ENCODE results near the gene CHRNA4.

The CHRNA4 gene

DNA sequence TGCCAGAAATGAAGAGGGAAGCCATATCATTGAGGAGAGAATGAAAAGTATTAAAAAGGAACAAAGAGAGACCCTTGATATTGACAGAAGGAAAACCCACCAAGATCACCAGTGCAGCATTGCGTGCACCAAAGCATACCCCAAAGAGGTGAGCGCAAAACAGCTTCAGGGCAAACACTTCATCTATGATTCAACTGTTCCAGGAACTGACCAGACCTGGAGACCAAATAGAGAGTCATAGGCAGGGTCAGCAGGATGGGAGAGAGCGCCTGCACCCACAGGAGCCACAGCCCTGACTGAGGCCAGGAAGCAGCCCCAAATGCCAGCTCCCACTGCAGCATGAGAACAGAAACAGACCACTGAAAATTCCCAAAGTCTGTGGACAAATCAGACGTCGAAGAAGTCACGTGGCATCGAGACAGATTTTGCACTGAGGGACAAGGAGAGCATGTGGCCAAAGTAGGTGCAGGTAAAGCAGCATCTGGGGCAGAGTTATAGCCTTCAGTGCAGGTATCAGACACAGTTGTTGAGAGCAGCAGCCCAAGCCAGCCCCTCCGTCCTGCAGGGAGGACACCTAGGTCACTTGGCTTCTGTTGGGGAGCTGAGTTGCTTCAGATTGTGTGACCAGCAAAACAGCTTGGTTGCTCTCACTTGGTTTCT lies 29.3 kb downstream of the CHRNA4 start:
- no peak for DNase-seq

DNA sequence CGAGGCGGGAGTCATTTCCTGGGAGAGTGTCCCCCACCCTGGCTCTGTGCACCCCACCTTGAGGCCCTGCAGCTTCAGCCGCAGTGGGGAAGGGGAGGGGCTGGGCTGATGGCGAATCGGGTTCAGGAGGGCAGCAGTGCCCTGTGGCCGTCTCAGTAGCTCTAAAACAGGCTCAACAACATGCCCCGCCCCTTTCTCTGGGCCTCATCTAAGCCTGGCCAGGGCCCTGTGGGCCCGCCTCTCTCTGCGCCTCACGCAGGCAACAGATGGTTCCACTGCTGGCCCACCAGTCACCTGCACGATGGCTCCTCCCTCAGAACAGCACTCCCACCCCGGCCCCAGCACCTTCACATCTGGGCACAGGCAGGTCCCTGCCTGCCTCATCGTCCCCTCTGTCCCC lies 30.2 kb downstream of the CHRNA4 start:
- DNase-seq, result no peak

DNA sequence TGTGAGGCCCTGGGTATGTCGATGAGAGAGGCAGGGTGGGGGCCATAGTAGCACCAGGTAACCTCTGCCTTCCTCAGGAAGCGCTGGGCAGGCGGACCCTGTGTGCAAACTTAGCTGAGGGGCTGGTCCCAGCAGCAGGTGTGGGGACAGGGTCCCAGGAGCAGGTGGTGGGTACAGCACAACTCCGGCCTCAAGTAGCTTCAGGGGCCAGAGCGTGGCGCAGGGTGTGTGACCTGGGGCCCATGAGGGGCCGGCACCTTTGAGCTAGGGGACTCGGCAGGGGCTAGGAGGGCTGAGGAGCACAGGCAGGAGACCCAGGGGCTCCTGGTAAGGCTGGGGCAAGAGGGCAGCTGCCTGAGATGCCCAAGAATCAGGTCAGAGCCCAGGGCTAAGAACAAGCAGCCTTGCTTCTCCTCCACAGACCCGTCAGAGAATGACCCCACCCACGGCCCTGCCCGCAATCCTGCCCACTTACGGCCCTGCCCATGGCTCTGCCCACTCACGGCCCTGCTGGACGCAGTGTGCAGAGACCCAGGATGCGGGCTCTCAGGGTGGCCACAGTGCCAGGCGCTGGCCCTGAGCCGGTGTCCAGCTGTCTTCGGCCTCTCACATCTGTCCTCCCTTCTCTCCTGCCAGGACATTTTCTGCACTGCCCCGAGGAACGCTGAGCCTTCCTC lies 30.9 kb downstream of the CHRNA4 start:
- DNase-seq, result no peak

DNA sequence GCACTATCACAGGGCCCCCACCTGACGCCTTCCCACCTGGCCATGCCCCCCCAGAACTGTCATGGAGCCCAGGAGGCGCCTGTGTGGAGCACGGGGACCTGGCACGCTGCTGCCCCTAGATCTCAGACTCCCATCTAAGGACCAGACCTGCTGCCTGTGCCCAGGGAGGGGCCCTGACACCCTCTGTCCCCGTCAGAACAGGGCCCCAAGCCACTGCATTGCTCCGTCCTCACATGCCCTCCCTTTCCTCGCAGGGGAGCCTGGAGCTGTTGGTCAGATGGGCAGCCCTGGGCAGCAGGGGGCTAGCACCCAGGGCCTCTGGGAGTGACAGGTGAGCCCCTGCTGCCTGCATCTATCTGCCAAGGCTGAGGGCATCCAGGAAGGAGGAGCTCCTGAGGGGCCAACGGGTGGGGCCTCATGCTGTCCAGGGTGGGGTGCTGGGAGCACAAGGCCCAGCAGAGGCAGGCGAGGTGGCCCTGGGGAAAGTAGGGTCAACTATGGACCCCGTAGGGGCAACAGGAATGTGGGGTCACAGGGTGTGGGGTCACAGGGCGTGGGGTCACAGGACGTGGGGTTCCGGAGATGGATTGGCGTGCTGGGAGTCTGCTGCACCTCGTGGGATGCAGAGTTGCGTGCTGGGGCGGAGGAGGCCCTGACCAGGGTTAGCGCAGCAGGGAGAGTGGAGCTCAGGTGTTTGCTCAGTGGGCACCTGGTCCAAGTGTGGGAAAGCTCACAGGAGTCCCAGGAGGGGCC lies 31.6 kb downstream of the CHRNA4 start:
- no peak for DNase-seq

DNA sequence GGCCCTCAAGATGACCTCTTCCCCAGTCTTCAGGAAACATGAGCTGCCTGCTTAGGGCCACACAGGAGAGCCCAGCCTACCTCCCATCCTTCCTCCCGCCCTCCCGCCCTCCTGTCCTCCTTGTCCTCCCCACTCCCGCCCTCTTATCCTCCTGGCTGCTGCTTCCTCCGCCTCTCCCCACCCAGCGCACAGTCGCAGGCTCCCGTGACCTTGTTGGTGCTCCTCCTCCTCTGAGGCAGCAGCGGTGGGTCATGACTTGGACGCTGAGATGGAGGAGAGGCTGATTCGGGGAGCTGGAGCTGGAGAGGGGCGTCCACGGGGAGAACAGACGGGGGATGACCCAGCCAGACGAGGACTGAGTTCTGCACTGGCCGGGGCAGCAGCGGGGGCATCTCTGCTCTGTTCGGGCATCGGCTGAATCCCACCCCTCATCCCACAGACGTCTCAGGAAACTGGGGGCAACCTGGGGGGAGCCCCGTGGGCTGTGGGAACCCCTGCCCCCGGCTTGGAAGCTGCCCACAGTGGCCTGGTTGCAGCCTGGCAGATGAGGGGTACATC lies 32.4 kb downstream of the CHRNA4 start:
- no peak for DNase-seq

DNA sequence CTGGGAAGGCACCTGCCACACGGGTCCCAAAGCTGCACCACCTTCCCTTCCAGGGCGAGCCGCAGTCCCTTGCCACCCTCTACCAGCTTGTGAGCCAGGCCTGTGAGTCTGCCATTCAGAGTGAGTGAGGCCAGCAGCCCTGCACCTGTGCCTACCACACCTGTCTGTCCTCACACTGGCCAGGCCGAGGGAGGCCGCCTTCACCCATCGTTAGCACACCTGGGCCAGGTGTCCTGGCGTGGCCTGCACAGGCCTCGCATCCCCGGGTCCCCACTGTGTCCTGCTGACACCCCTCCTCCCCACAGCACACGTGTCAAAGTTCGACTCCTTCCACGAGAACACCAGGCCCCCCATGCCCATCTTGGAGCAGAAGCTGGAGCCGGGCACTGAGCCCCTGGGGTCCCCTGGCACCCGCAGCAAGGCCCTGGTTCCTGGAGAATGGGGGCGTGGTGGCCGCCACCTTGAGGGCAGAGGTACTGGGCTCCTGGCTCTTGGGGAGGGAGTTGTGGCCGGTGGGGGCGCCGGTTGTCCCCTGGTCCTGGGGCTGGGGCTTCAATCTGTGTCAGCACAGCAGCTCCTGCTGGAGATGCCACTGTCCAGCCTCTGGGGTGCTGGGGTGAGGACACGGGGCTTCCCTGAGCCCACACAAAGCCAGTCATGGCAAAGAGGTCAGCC lies 33.0 kb downstream of the CHRNA4 start:
- DNase-seq, result no peak

DNA sequence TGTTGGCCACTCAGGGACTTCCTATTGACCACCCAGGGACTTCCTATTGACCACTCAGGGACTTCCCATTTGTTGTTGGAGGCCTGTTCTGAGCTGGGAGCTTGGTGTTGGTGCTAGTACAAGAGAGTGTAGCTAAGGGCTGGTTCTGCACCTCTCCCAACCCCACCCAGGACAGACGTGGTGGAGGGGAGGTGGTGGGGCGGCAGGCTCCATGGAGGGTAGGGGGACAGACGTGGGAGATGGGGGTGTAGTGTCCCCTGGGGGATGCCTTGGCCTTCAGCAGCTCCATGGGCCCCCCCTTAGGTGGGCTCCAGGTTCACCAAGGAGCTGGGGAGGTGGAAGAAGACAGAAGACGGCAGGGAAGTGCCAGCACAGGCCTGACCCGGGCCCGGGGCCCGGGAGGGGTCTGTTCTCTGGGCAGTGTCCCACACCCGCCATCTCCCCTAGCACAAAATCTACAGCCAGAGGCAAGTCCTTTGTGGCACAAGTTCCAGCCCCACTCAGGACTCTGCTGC lies 33.9 kb downstream of the CHRNA4 start:
- DNase-seq, result no peak

DNA sequence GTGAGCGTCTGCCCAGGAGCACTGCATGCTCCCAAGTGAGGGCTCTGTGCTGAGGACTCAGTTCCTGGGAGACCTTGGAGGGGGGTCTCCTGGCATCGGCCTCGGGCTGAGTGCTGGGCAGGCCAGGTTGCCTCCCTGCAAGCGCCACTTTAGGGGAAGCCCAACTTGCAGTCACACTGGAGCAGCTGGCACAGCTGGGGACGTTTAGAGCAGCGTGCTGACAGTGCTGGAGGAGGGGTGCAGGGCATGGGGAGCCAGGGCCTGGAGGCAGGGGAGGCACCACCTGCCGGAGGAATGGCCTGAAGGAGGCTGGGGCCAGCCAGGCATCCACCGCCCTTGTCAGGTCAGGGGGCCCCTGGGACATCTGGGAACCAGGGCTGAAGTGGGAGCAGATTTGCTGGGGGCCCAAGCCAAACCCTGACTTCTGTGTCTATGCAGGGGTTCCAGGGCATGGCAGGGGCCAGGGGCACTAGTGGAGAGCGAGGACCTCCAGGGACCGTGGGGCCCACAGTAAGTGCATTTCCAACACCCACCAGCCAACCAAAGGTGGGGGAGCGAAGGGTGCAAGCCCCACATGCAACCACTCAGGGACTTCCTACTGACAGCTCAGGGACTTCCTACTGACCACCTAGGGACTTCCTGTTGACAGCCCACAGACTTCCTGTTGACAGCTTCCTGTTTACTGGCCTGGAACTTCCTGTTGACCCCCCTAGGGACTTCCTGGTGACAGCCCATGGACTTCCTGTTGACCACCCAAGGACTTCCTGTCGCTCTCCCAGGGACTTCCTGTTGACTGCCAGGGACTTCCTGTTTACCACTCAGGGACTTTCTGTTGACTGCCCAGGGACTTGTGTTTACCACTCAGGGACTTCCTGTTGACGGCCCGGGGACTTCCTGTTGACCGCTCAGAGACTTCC lies 34.6 kb downstream of the CHRNA4 start:
- DNase-seq, result no peak

DNA sequence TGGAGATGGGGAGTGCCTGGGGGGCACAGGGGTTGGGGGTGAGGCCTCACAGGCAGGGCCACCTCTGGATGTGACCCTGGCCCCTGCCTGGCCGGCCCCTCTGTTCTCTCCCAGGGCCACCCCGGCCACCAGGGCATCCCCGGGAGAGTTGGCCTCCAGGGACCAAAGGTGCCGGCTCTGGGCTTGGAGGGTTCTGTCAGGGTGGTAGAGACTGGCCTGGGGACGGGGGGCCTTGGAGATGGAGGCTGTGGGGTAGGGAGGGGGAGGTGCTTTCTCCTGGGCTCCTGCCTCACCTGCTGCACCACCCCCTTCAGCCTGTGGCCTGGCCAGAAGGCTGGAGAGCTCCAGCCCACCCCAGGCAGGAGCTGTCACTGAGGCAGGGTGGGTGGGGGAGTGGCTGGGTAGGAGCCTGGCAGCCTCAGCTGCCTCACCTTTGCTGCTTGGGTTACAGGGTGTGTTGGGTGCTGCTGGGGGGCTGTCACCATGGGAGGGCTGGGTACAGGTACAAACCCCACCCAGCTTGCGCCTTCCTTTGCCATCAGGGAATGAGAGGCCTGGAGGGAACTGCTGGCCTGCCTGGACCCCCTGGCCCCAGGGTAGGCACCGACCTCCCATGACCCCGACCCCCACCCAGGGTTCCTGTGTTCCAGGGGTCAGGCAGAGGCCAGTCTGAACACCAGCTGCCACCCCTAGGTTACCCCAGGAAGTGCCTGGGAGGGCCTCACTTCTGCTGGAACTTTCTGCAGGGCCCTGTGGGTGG lies 35.4 kb downstream of the CHRNA4 start:
- no peak for DNase-seq

DNA sequence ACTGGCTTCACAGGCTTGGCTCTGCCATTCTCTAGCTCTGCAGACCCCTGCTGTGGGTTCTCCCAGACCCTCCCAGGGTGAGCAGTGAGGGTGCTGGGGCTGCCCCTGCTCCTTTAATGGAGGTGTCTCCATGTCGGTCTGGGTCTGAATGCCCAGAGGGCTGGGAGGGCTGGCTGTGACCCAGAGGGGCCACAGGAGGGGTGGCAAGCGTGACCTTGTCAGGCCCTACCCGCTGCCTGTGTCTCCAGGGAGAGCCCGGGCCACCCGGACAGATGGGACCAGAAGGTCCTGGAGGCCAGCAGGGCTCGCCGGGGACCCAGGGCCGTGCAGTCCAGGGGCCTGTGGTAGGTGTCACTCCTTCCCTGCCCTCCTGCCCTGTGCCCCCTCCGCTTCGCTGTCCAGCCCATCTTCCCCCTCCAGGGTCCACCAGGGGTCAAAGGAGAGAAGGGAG lies 36.1 kb downstream of the CHRNA4 start:
- no peak for DNase-seq

DNA sequence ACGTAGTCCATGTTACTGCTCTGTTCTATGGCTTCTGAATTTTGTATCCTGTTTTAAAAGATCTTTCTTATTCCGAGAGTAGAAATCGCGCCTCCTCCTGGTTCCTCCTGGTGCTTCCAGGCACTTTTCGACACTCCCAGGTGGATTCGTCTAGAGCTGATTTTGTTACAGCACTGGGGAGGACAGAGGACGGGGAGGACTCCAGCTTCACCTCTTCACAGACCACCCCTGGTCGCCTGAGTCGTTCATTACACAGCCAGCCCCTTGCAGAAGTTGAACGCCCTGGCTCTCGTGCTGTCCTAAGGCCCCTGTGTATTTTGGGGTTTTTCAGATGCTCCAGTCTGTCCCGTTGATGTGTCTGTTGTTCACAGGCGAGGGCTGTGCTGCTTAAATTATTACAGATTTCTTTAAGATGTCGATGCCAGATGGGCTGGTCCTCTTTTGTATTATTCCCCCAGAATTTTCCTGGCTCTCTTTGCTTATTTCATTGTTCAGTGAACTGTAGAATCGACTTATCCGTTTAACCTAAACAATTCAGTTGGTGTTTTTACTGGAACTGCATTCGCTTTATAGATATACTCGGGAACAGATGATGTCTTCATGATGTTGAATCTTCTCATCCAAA lies 37.7 kb downstream of the CHRNA4 start:
- DNase-seq, result no peak

DNA sequence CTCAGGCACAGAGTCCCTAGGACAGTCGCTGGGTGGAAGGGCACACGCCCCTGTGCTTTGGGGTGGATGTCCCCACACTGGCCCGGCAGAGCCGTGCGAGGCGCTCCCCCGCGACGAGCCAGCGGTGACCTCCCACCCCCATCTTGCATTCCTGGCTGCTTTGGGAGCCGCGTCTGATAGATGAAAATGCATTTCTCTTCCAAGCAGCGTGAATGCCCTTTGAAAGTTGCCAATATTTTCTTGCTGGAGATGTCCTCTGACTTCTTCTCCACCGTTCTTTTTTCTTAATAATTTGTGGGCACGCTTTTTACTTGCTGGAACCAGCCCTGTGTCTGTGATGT lies 38.2 kb downstream of the CHRNA4 start:
- no peak for DNase-seq

DNA sequence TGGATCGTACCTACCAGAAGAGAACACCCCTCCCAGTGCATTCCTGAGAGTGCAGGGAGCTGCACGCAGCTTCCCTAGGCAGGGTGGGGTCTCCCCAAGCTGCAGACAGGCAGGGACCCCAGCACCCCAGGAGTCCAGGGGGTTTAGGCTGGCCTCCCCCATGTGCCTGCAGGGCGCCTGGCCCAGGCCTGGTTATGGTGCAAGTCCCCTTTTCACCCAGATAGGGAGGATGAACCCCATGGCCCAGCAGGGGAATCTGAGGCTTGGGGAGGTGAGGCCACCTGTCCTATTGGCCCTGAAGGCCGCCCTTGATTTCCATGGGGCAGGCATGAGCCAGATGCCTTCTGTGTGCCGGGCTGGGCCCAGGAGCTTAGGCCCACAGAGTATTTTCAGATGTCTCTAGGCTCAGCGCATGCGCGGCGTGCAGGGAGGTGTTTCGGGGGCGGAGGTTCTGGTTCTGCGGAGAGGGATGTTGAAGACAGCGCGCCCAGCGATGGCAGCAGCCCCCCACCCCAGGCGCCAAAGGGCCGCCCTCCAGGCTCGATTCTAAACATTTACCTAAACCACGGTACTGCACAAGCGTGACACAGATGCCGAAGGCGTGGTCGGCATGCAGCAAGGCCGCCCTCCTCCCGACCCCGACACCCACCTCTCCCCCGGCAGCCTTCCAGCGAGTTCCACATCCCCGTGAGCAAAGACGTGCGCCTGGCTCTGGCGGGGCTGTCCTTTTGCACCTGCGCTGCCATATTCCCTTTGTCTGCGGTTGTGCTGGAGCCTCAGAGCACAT lies 38.8 kb downstream of the CHRNA4 start:
- DNase-seq, result no peak

DNA sequence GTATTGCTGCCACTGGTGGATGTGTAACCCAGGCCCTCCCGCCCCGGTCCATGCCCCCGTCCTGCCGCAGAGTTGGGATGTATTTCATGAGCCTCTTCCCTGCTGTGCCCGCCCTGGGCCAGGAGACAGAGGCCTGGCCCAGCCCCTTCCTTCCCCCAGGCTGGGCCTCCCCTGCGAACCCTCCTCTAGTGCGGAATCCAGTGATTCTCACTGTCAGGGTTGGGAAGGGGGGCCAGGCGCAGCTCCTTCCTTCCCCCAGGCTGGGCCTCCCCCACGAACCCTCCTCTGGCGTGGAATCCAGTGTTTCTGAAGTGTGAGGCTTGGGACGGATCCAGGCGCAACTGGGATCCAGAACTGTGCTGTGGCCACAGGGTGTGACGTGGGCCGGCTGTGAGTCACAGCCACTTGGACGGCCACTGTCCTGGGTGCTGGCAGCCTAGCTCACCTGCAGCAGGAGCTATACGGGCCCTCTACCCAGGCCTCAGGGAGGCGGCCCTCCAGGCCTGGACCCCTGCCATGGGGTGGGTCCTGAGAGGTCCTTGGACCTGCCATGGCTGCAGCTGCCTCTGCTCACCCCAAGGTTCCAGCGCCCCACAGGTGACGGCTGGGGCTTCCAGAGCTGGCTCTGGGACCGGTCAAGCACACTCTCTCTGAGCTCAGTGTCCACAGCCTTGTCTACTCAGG lies 39.9 kb downstream of the CHRNA4 start:
- DNase-seq, result no peak

DNA sequence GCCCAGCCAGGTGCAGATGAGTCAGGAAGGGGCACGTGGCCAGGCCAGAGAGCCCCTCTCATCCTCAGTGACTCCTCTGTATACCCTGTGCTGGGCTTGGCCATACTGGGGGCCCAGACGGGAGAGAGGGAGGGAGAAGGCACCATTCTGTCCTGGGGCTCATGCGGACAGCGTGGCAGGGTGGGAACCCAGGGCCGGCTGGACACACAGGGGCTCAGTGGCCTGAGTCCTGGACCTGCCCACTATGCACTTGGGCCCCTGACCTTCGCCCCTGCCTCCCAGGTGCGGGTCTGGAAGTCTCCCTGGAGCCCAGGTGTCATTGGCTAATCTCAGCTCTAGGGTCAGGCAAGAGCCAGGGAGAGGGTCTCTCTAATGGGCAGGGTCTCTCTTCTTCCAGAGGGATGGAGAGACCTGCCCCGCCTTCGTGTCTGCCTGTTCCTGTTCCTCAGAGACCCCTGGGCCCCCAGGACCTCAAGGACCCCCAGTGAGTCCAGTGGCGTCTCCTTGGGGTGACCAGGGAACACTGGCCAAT lies 40.5 kb downstream of the CHRNA4 start:
- DNase-seq, result no peak

DNA sequence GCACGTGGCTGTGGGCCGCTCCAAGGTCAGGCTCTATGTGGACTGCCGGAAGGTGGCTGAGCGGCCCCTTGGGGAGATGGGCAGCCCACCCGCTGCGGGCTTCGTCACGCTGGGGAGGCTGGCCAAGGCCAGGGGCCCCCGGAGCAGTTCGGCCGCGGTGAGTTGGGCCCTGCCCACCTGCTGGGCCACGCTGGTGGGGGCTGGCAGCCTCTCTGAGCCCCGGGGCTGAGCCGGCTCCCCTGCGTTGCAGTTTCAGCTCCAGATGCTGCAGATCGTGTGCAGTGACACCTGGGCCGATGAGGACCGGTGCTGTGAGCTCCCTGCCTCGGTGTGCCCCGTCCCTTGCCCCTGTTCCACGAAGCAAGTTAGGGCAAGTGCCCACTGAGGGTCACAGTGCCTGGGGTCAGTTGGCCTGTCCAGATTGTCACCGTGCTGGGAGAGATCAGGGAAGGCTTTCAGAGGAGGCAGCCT lies 41.1 kb downstream of the CHRNA4 start:
- no peak for DNase-seq

DNA sequence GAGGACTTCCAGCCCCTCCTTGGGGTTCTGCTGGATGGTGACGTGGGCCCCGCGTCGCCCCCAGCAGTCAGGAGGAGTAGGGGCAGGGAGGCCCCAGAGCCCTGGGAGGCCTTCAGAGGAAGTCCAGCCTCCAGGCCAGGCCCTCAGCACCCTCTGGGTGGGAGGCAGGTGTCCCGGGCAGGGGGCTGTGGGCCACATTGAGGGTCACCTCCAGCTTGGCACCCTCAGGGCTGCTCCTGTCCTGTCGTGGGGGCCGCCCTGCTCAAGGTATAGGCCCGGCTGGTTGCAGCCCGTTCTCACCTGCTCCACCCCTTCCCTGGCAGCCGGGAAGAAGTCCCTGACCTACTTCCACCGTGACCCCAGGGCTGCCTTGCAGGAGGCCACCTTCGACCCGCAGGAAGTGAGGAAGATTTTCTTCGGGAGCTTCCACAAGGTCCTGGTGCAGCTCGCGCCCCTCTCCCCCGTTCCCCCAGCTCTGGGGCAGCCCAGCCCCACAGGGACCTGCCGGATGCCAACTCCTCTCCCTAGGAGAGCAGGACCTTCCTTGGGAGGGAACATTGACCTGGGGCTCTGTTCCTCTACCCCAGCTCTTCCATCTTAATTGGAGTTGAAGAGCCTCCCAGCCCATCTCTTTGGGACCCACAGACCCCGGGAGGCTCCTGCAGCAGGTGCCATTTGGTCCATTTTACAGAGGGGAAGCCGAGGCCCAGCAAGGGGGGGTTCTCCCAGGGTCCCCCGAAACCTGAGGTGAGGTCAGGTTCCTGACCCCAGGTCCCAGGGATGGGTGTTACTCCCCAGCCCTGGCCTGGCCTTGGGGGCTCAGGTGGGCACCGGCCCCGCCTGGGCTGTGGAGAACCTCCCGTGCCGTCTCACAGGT lies 41.7 kb downstream of the CHRNA4 start:
- no peak for DNase-seq
